Fibroblast of pulmonary artery (primary cell): ENCODE data around the gene CTSF.

Experiments used
- DNase-seq: peaks from one replicate; pipeline ENCODE4 v3.0.0-alpha.2; 2010; ENCODE audit warnings: low read depth
- H3K4me3 ChIP-seq: replicated peaks from 2 replicates; pipeline ENCODE4 v1.5.1; 2011; ENCODE audit warnings: low read depth, mild to moderate bottlenecking, control low read depth, low read length, moderate library complexity
- TF ChIP-seq, protein P1 (sequence below): IDR thresholded peaks from 2 replicates; pipeline ENCODE4 v1.5.1; 2011; ENCODE audit warnings: mild to moderate bottlenecking, control low read depth, low read length, inconsistent platforms; ENCODE audit errors: missing control alignments

Gene CTSF

DNA sequence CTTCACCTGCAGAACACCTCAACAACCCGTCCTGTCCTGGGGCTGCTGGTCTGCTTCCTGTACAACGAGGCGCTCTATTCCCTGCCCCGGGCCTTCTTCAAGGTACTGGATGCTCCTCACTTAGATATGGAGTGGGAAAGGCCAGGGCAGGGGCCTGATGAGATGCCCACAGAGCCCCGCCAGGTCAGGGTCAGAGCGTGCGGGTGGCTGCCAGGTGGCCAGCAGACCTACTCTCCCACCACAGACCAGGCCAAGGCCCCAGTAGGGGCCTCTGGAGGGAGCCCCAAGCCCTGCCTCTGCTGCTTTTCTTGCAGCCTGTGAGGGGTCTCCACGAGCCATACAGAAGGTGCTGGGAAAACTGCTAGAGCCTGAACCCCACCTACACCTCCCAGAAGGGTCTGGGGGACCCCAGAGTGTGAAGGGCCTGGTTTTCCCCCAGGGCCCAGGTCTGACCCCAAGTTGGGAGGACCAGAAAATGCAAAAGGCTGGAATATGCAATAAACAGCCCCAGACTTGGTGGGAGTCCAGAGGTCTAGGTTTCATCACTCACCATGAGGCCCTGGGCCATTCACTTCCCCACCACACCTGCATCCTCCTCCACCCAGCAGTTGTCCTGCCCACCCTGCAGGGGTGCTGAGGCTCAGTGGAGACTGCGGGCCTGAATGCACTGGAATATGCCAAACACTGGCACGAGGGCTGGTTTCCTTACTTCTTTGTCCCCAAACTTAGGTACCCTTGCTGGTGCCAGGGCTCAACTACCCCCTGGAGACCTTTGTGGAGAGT, 37.3 kb downstream of the CTSF start:
- H3K4me3 ChIP-seq: no peak overlapping the region
- TF ChIP-seq, protein P1, sequence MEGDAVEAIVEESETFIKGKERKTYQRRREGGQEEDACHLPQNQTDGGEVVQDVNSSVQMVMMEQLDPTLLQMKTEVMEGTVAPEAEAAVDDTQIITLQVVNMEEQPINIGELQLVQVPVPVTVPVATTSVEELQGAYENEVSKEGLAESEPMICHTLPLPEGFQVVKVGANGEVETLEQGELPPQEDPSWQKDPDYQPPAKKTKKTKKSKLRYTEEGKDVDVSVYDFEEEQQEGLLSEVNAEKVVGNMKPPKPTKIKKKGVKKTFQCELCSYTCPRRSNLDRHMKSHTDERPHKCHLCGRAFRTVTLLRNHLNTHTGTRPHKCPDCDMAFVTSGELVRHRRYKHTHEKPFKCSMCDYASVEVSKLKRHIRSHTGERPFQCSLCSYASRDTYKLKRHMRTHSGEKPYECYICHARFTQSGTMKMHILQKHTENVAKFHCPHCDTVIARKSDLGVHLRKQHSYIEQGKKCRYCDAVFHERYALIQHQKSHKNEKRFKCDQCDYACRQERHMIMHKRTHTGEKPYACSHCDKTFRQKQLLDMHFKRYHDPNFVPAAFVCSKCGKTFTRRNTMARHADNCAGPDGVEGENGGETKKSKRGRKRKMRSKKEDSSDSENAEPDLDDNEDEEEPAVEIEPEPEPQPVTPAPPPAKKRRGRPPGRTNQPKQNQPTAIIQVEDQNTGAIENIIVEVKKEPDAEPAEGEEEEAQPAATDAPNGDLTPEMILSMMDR: no peak
- no peak for DNase-seq

DNA sequence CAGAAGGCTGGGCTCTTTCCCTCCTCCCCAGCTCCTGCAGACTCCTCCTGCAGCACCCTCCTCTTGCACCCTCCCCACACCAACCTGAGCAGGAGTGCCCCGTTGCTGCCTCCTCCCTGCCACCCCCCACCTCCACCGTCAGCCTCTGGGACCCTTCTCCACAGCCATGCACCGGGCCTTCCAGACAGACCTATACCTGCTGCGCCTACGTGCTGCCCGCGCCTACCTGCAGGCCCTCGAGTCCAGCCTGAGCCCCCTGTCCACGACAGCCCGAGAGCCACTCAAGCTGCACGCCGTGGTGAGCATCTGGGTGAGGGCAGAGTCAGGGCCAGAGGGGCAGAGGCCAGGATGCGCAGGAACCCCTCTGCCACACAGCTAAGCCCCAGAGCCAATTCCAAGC, 38.8 kb downstream of the CTSF start:
- DNase-seq: no peak
- TF ChIP-seq, protein P1: no peak
- no peak overlapping the region for H3K4me3 ChIP-seq

DNA sequence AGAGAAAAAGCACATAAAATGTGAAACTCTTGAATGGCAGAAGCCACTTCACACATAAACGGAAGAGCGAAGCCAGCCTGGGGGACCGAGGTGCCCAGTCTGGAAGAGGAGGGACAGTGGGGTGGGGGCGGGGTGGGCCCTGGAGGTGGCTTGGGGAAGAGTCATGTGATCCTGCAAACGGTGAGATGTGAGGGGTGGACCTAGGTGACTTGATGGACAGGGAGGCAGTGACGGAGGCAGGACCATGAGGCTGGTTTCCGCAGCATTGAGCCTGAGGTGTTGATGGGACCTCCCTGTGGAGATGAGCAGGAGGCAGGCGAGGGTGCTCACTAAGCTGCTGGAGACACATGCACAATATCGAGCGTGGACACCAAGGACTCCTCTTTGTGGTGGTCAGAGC, 39.3 kb downstream of the CTSF start:
- H3K4me3 ChIP-seq: no peak overlapping the region
- no peak for DNase-seq
- TF ChIP-seq, protein P1: no peak

DNA sequence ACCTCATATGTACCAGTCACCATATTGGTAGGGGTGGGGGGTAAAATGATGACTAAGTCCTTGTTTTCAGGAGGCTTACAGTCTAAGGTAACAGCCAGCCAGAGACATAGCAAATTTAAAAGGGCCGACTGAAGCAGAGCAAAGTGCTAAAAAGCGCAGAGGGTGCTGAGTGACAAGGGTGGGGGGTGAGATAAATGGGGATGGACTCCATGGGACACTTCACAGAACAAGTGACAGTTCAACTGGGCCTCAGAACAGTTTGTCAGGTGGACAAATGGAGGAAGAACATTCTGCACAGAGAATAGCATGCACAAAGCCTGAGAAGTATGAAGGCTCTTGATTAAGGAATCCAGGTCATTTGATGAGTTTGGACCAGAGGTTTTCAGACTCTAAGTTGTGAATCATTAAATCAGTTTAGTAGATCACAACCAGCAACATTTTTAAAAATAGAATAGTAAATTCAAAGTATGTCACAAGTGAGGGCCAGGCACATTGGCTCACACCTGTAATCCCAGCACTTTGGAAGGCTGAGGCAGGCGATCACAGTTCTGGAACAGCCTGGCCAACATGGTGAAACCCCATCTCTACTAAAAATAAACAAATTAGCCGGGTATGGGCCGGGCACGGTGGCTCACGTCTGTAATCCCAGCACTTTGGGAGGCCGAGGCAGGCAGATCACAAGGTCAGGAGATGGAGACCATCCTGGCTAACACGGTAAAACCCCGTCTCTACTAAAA, 43.9 kb downstream of the CTSF start:
- TF ChIP-seq, protein P1: no peak
- DNase-seq: no peak

DNA sequence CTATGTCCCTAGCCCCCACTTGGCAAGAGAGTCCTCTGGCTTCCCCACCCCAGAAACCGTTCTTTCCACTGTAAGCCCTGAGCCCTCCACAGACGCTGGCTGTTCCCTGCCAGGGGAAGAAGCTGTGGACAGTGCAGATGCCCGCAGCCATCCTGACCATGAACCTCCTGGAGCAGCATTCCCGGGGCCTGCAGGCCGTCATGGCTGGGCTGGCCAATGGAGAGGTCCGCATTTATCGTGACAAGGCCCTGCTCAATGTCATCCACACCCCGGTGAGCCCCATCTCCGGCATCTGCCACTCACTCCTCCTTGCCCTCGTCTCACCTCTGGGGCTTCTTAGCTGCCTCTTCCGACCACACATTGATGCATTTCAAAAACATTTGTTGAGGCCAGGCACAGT, 44.8 kb downstream of the CTSF start:
- TF ChIP-seq, protein P1: no peak
- no peak overlapping the region for H3K4me3 ChIP-seq
- no peak for DNase-seq

More for the DNA sequence above, 43.9 kb downstream of the CTSF start:
- H3K4me3 ChIP-seq: no peak overlapping the region
